HTR-8/SVneo (cell line): Measurements from ENCODE around the gene PRAC2.

Source experiments
- DNase-seq: peaks from one replicate; pipeline ENCODE4 v3.0.0; 2011; ENCODE audit warnings: low spot score, mixed read lengths; ENCODE audit not compliant: insufficient read length
- FAIRE-seq: peaks from 2 replicates; lab custom pipeline; 2011; peaks lifted over from hg19 to GRCh38; lab: Jason Lieb, UNC

Gene PRAC2

DNA sequence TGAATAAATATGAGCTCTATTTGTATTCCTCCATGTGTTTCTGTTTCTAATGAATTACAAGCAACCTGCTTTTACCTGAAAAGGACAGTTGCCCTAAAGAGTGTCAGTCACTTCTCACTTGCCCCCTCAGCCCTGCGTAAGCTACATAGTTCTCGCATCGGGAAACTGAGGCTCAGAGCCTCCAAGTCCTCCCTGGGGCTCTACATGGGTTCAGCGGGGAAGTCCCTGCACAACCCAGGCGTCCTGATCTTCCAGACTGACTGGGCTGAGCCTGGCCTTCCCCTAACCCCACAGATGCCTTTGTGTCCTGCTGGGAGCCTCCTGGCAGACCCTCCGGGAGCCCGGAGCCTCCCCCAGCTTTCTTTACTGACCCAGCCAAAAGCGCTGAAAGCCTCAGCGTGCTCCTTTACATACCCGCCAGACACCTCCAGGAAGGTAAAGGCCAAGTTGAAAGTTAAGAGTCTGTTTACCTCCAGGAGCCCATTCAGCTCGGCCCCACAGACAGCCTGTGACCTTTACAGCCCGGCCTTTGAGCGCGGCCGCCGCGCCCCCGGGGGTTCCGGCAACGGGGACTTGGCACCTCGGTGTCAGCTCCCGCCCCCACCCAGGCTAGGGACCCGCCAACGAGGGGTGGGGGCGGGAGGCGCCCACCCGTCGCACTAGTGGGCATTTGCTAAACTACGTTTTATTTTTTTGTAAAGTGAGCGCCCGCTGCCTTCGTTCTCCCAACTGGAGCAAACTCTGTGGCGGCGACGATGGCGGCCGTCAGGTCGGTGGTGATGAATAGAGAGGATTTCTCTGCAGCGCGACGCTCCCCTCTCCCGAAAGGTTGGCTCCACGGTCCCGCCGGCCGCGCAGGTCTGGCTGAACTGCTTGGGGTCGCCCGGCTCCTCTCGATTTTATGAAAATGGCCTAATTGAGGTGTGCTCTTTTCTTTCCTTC lies 10.0 kb downstream of the PRAC2 start:
- FAIRE-seq: no peak
- no peak for DNase-seq

DNA sequence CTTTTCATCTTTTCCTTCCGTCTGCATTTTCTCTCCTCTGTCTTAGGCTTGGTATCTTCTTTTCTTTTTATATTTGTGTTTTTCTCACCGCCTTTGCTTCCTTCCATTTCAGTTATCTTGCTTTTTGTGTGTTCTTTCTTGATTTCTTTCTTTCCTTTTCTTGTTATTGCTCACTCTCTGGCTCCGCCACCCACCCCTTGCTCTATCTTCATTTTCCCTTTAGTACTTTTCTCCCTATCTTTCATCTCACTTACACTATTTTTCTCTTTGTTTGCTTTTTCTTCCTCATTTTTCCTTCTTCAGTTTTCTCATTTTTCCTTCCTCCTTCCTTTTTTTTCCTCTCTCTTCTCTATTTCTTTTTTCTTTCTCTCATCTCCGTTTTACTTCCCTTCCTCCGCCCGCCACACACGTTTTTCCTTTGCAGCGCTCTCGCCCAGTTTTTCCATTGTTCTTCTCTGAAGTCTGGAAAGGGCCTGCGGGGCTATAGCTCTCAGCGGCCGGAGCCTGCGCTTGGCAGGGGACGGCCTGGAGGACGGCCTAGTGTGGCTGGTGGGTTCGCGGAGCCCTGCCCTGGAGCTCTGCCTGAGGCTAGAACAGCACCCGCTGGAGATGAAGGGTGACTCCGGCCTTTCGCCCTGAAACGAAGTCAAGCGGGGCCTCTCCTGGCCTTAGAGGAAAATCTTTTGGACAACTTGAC lies 10.8 kb downstream of the PRAC2 start:
- no peak for DNase-seq
- no peak for FAIRE-seq

GRCh38 chr17:48734333-48735061 lies 11.5 kb downstream of the PRAC2 start:
- DNase-seq (no peak), FAIRE-seq (no peak)

- DNase-seq: no peak
Measured at GRCh38 chr17:48735062-48735351, 12.0 kb downstream of the PRAC2 start.

DNA sequence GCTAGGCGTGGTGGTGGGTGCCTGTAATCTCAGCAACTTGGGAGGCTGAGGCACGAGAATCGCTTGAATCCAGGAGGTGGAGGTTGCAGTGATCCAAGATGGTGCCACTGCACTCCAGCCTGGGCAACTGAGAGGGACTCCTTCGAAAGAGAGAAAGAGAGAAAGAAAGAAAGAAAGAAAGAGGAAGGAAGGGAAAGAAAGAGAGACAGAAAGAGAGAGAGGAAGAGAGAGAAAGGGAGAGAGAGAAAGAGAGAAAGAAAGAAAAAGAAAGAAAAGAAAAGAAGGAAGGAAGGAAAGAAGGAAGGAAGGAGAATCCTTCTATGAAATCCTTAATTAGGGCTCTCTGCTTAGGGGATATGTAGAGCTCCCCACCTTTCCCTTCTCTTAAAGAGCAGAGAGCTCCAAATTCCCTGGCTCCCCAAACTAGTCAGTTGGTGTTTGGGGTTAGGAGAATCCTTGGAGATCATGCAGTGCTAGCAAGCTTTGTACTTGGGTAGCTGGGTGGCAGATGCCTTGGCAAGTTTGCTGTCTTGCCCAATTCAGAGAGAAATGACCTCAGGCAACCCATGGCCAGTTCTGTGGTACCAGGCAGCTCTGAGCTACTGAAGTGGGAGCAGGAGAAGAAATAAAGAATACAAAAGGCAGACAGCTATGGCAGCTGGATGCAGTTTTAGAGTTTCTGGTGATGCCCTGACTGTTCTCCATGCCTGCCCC lies 14.5 kb downstream of the PRAC2 start:
- FAIRE-seq (no peak), DNase-seq (no peak)

More at GRCh38 chr17:48735062-48735351, 12.0 kb downstream of the PRAC2 start:
- FAIRE-seq: no peak

- DNase-seq: no peak
- no peak for FAIRE-seq
Measured at GRCh38 chr17:48738424-48738802, 15.4 kb downstream of the PRAC2 start.

GRCh38 chr17:48738803-48739526 lies 16.0 kb downstream of the PRAC2 start:
- FAIRE-seq (no peak), DNase-seq (no peak)

- FAIRE-seq (no peak), DNase-seq (no peak)
Measured at GRCh38 chr17:48740537-48740936, 17.6 kb downstream of the PRAC2 start.

GRCh38 chr17:48745381-48746275 lies 22.6 kb downstream of the PRAC2 start:
- DNase-seq (no peak), FAIRE-seq (no peak)

- no peak for FAIRE-seq
- no peak for DNase-seq
Measured at GRCh38 chr17:48746916-48747444, 24.0 kb downstream of the PRAC2 start.

DNA sequence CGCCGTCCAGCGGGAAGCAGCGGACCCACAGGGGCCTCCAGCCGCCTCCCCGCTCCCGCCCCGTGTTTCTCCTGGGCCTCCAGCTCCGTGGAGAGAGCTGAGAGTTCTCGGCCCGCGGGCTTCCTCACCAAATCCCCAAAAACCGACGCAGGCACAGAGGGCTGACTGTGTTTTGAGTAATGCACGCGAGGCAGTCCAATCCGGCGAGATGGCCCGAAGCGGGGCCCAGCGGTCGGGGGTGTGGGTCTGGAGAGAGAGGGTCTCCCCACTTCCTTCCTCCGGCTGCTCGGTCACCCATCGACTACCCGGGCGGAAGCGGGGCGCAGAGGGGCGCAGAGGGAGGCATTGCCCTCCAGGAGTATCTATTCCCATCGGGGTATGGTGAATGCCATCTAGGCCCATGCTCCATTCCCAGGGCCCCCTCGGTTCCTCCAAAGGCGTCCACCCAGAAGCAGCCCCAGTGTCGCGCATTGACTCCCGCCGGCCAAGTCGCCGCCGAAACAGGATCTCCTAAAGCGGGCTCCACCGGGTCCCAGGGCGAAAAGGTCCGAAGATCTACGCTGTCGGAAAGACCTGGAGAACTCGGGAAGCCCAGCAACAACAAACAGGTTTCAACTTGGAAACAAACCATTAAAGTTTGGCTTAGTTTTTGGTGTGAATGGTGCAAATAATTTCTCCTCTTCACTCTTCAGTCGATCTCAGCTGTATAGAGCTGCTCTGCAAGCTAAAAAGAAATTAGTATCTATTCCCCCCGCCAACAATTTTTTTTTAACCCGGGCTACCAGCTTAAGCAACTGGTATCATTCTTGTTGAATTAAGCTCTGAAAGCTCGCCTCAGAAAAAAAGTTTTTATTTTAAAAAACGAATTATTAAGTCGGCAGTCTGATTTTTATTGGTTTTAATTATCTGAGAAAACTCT lies 24.7 kb downstream of the PRAC2 start:
- no peak for DNase-seq

GRCh38 chr17:48748718-48749566 lies 26.0 kb downstream of the PRAC2 start:
- no peak for FAIRE-seq

More for the DNA sequence above, 24.7 kb downstream of the PRAC2 start:
- FAIRE-seq: no peak

GRCh38 chr17:48749621-48750553 lies 26.9 kb downstream of the PRAC2 start:
- no peak for DNase-seq
- FAIRE-seq: no peak

More at GRCh38 chr17:48748718-48749566, 26.0 kb downstream of the PRAC2 start:
- DNase-seq: no peak

- peak; percentile 52 for DNase-seq
- peak; percentile 72 for FAIRE-seq
Measured at GRCh38 chr17:48751172-48751571, 28.2 kb downstream of the PRAC2 start.

DNA sequence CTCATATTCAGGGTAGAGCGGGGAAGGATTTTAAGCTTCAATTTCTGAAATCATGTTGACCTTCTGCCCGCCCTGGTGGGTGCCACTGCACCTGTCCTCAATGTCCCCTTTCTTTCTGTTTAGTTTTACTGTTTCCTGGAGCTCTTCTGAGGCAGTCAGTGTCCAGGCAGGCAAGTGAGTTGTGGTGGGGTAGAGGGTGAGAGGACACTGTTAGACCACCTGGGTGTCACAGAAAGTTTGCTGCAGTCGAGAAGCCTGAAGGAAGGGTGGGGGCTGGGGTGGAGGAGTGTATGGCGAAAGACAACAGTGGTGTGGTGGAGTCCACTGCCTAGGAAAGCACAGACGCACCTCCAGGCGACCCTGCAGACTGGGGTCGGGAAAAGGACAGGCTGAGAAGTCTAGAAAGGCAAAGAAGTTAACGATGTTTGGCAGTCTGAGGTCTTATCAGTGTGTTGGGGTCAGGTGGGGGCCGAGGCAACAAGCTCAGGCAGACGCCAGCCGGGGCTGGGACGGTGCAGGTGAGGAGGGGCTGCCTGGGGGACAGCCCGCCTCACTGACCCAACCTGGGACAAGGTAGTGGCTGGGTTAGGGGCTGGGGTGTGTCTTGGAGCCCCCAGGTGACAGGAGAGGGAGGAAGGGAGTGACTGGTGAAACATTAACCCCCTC lies 28.9 kb downstream of the PRAC2 start:
- DNase-seq (no peak), FAIRE-seq (peak; percentile 72)
